ENCODE results near the gene ACAN.

ACAN gene

DNA sequence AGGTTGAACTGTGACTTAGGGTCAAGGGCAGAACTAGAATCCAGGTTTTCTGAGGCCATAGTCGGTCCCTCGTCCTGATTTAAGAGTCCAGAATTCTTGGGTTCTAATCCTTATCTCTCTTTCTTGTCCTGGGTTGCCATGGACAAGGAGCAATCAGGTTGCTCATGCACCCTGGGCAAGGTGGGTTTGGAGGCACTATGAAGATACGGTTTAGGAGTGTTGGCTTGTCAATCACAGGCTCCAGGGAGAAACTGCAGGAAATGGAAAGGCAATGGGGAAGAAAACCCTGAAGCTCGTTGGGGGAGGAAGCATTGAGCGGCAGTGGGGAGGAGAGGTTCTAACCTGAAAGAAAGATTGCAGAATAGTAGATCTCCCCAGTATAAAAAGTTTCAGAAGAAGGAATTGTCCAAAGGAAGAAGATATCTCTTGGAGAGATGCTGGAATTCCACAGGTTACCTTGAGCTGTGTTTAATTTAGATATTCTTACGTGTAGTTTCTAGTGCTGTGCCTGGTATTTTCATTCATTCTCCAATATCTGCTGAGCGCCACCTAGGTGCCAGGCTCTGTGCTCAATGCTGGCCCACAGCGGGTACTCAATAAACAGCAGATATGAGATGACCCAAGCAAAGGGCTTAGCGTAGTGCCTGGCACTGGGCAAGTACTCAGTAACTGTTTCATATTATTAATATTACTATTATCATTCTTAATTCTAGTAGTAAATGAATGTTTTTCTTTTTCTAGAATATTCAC is 2.0 kb downstream of the ACAN start:
- H3K4me3 ChIP-seq (ENCODE audit: low read depth, low read length) = no peak overlapping the region
- TF ChIP-seq, protein P1, sequence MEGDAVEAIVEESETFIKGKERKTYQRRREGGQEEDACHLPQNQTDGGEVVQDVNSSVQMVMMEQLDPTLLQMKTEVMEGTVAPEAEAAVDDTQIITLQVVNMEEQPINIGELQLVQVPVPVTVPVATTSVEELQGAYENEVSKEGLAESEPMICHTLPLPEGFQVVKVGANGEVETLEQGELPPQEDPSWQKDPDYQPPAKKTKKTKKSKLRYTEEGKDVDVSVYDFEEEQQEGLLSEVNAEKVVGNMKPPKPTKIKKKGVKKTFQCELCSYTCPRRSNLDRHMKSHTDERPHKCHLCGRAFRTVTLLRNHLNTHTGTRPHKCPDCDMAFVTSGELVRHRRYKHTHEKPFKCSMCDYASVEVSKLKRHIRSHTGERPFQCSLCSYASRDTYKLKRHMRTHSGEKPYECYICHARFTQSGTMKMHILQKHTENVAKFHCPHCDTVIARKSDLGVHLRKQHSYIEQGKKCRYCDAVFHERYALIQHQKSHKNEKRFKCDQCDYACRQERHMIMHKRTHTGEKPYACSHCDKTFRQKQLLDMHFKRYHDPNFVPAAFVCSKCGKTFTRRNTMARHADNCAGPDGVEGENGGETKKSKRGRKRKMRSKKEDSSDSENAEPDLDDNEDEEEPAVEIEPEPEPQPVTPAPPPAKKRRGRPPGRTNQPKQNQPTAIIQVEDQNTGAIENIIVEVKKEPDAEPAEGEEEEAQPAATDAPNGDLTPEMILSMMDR (IDR thresholded peaks at IDR 0.05; ENCODE audit: borderline replicate concordance, insufficient read depth, low read depth, low read length) = no peak

DNA sequence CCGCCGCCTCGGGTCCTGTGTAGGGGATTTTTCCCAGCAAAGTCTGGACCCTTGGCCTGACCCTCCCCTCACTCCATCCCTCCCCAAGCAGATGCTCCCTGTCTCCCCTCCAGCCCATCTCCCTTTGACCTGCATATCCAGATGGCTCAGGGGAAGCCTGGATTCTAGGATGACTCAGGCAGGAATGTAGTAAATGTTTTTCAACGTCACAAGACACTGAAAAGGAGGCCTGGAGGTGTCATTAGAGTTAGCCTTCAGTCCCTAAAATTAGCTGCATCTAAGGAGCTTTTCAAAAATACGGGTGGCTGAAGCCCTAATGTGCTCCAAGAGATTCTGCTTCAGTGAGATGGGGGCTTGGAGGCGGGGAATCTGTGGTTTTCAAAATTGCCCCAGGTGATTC is 7.2 kb downstream of the ACAN start:
- TF ChIP-seq, protein P1 (IDR thresholded peaks at IDR 0.05; ENCODE audit: borderline replicate concordance, insufficient read depth, low read depth, low read length) = no peak
- no peak overlapping the region for H3K4me3 ChIP-seq (ENCODE audit: low read depth, low read length)

DNA sequence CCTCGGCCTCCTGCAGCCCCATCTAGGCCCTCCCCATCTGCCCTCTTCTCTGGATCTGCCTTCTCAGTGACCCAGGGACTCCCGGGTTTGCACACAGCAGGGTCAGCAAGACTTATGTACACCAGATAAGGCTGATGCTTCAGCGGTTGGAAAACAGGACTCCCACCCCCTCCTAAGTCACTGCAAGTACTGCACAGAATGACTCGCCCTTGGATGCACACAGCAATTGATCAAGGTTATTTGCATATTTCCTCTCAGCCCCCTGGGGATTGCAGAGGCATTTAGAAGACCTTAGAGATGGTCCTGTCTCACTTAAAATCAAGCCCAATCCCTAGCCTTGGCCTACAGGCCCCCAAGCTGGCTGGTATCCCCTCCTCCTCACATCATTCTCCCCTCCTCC is 8.9 kb downstream of the ACAN start:
- no peak overlapping the region for H3K4me3 ChIP-seq (ENCODE audit: low read depth, low read length)
- TF ChIP-seq, protein P1 (IDR thresholded peaks at IDR 0.05; ENCODE audit: borderline replicate concordance, insufficient read depth, low read depth, low read length) = no peak

DNA sequence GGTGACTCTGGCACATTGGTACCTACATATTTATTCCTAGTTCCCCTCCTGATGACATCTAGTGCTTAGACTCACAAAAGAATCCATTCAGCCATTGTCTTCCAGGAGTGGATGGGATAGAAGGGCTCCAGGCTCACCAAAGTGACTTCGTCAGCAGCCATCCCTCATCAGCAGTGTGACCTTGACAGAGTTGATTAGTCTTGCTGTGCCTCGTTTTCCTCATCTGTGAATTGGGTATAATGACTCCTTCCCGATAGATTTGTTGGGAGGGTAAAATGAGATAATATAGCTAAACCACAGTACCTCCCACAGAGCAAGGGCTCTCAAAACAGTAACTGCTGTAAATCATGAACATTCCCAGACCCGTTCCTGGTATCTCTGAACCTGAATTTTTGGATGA is 10.7 kb downstream of the ACAN start:
- TF ChIP-seq, protein P1 (IDR thresholded peaks at IDR 0.05; ENCODE audit: borderline replicate concordance, insufficient read depth, low read depth, low read length) = no peak

DNA sequence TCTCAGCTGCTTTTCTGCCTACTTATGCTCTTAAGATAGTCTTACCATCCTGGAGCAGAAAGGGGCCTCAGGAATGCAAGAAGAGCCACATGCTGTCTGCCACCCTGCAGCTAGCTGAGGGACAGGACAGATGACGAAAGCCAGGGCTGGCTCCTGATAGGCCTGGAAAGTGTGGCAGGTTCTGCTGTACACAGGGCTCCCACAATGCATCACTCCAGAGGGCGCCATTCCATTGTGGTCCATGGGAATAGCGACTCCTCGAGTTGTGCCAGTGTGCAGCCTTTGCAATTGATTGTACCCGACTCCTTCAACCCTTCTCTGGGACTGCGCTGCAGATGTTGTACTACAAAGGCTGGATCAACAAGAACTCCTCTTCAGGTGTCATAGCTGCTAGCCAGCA is 11.2 kb downstream of the ACAN start:
- TF ChIP-seq, protein P1 (IDR thresholded peaks at IDR 0.05; ENCODE audit: borderline replicate concordance, insufficient read depth, low read depth, low read length) = no peak
- no peak overlapping the region for H3K4me3 ChIP-seq (ENCODE audit: low read depth, low read length)

More for the DNA sequence above, 10.7 kb downstream of the ACAN start:
- H3K4me3 ChIP-seq (ENCODE audit: low read depth, low read length) = no peak overlapping the region

DNA sequence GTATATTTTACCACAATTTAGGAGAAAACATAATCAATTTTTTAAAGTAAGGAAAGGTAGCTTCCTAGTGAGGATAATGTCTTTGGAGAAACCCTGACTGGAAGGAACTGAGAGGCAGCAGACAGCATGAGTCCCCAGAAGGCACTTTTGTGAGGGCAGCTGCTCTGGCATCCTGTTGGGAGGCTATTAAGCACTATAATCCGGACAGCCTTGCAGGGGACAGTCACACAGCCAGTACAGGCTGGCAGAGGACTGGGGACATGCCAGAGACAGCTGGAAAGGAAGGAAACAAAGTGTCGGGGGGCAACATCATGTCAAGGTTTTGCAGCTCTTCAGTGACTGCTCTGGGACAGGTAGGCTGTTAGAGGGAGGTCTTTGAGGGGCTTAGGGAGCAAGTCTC is 15.7 kb downstream of the ACAN start:
- TF ChIP-seq, protein P1 (IDR thresholded peaks at IDR 0.05; ENCODE audit: borderline replicate concordance, insufficient read depth, low read depth, low read length) = no peak

DNA sequence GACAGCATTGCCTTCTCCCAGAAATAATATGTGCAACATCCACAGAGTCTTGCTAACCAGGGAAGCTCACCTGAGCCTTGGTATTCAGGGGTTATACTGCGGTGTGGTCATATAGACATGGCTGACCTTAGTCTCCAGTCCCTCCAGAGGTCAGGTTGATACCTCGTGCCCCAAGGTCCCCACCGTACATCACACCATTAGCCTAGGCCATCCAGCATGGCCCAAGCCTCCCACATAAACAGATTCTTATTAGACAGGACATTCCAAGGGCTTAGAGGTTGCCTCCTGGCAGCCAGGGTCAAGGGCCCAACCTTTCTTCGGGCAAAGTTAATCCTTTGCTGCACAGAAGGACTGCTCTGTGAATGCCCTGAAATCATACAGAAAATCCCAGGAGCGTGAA is 18.8 kb downstream of the ACAN start:
- TF ChIP-seq, protein P1 (IDR thresholded peaks at IDR 0.05; ENCODE audit: borderline replicate concordance, insufficient read depth, low read depth, low read length) = no peak
- H3K4me3 ChIP-seq (ENCODE audit: low read depth, low read length) = no peak overlapping the region

More for the DNA sequence above, 15.7 kb downstream of the ACAN start:
- H3K4me3 ChIP-seq (ENCODE audit: low read depth, low read length) = no peak overlapping the region
